GM21717 (cell line): ENCODE measurements around the gene GTPBP3.
A peak's percentile ranks its signal among the peaks of the same experiment; 100 is the strongest.
"Not testable (repeated sequence)": the region's sequence is repeated elsewhere in the genome, so short reads cannot be mapped to it uniquely, and the experiment has no call there.

Experiments used
- ATAC-seq: cut with Tn5 transposase; IDR thresholded peaks from one replicate; pipeline ENCODE4 v1.9.1; 2021; ENCODE audit warnings: mild to moderate bottlenecking, moderate library complexity; ENCODE audit not compliant: unreplicated experiment

The GTPBP3 gene

GRCh38 chr19:17336872-17337674, at the start of gene GTPBP3:
Gene GTPBP3 (plus strand): TSS chr19:17337553. CDS start chr19:17337612, 59 bp downstream.
- ATAC-seq = peak; percentile 58

- ATAC-seq = no peak
Observed at GRCh38 chr19:17289489-17289888, 47.9 kb upstream of the GTPBP3 start.

- ATAC-seq = peak; percentile 61
Observed at GRCh38 chr19:17292301-17293074, 44.9 kb upstream of the GTPBP3 start.

GRCh38 chr19:17293605-17294004, 43.7 kb upstream of the GTPBP3 start:
- ATAC-seq = no peak

GRCh38 chr19:17294051-17294891, 43.1 kb upstream of the GTPBP3 start:
- ATAC-seq = no peak

- ATAC-seq = not testable (repeated sequence)
Observed at GRCh38 chr19:17295551-17295950, 41.8 kb upstream of the GTPBP3 start.

- ATAC-seq = no peak
Observed at GRCh38 chr19:17296273-17296672, 41.1 kb upstream of the GTPBP3 start.

- no peak for ATAC-seq
Observed at GRCh38 chr19:17296976-17297375, 40.4 kb upstream of the GTPBP3 start.

GRCh38 chr19:17300992-17301619, 36.2 kb upstream of the GTPBP3 start:
- ATAC-seq = no peak

GRCh38 chr19:17302391-17303166, 34.8 kb upstream of the GTPBP3 start:
- ATAC-seq = no peak

- peak; percentile 44 for ATAC-seq
Observed at GRCh38 chr19:17303167-17303939, 34.0 kb upstream of the GTPBP3 start, which contains the start of gene ABHD8. Gene ABHD8 (minus strand): TSS chr19:17303425. CDS start chr19:17301616, 1,809 bp downstream.

- ATAC-seq = no peak
Observed at GRCh38 chr19:17303940-17304267, 33.4 kb upstream of the GTPBP3 start.

- no peak for ATAC-seq
Observed at GRCh38 chr19:17304386-17305215, 32.8 kb upstream of the GTPBP3 start.

- no peak for ATAC-seq
Observed at GRCh38 chr19:17305216-17305516, 32.2 kb upstream of the GTPBP3 start.

GRCh38 chr19:17305517-17306284, 31.7 kb upstream of the GTPBP3 start, which contains the start of gene MRPL34:
Gene MRPL34 (plus strand): TSS chr19:17305872. CDS start chr19:17305893, 21 bp downstream.
- peak; percentile 46 for ATAC-seq

- no peak for ATAC-seq
Observed at GRCh38 chr19:17306285-17306714, 31.1 kb upstream of the GTPBP3 start.

GRCh38 chr19:17307876-17308377, 29.4 kb upstream of the GTPBP3 start:
- ATAC-seq = no peak
